ENCODE data around the gene BRINP1. TPM values are rescaled to one million over a fixed set of nuclear protein-coding genes. Genes with fewer than 3 reads are reported as not detected.

BRINP1 gene
- total RNA-seq, 4 donors from 2014 or later: not detected

DNA sequence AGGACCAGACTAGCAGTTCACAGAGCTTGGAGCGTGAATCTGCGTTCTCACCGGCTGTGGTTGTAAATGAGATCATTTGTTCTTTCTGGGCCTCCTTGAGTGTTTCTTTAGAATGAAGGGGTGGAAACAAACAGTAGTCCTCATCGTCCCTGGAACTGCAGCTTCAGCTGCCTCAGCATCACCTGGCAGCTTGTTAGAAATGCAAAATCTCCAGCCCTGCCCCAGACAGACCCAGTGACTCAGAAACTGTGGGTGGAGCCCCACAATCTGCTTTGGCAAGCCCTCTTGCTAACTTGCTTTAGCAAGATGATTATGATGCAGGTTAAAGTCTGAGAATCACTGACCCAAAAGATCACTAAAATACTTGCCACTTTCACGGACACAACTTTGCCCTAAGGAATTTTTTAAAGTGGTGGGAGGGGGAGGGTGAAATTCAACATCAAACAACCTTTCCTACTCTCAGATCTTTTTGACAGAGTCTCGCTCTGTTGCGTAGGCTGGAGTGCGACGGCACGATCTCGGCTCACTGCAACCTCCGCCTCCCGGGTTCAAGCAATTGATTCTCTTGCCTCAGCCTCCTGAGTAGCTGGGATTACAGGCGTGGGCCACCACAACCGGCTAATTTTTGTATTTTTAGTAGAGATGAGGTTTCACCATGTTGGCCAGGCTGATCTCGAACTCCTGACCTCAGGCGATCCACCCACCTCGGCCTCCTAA is 86.0 kb downstream of the BRINP1 start:
- no peaks in the 10 kb centered on the region for H3K4me1 ChIP-seq
- no peak for DNase-seq (ENCODE audit: low spot score in 2 of 2)

DNA sequence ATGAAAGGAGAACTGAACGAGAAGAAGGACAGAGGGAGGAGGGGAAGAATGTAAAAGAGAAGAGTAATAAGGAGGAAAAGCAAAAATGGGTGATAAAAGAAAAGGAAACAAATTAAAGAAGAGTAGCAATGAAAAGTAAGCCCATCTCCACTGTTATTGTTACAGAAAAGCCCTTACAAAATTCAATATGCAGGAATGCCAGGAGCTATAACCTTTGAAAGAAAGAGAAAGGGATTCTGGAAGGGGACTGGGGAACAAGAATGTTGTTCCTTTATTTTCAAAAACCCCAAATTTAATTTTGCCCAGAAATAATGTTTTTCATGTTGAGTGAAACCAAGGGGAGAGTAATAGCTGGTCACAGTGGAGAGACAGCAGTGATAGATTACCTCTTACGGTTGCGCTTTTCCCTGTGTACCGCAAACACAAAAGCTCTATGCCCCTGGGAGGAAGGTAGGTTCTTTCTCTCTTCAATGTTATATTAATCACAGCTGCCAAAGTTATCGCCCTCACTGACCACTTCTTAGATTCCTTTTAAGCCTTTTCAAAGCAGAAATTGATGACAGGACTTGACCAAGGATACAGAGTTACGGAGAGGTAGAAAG is 86.7 kb downstream of the BRINP1 start:
- no peak overlapping the region for H3K4me3 ChIP-seq
- H3K36me3 ChIP-seq: no peaks in the 10 kb centered on the region
- H3K9me3 ChIP-seq: no peaks in the 10 kb centered on the region
- H3K27me3 ChIP-seq: no peaks in the 10 kb centered on the region
- no peaks in the 10 kb centered on the region for H3K4me1 ChIP-seq
- 43 to 53% methylated on average over 6 of the region's 6 CpGs for WGBS, 2 donors
- DNase-seq (ENCODE audit: low spot score in 2 of 2): no peak
- TF ChIP-seq EP300 (IDR thresholded peaks at IDR 0.05): no peak
- TF ChIP-seq, protein P1, sequence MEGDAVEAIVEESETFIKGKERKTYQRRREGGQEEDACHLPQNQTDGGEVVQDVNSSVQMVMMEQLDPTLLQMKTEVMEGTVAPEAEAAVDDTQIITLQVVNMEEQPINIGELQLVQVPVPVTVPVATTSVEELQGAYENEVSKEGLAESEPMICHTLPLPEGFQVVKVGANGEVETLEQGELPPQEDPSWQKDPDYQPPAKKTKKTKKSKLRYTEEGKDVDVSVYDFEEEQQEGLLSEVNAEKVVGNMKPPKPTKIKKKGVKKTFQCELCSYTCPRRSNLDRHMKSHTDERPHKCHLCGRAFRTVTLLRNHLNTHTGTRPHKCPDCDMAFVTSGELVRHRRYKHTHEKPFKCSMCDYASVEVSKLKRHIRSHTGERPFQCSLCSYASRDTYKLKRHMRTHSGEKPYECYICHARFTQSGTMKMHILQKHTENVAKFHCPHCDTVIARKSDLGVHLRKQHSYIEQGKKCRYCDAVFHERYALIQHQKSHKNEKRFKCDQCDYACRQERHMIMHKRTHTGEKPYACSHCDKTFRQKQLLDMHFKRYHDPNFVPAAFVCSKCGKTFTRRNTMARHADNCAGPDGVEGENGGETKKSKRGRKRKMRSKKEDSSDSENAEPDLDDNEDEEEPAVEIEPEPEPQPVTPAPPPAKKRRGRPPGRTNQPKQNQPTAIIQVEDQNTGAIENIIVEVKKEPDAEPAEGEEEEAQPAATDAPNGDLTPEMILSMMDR (IDR thresholded peaks at IDR 0.05): no peak
- TF ChIP-seq POLR2A (IDR thresholded peaks at IDR 0.05): no peak
- no peak overlapping the region for H3K27ac ChIP-seq

More for the DNA sequence above, 86.0 kb downstream of the BRINP1 start:
- Histone ChIP-seq H3K27ac (no peak overlapping the region), H3K36me3 (no peaks in the 10 kb centered on the region), H3K4me3 (no peak overlapping the region), H3K9me3 (no peaks in the 10 kb centered on the region), H3K27me3 (no peaks in the 10 kb centered on the region)
- 52 to 56% methylated on average over 18 of the region's 18 CpGs for WGBS, 2 donors
- TF ChIP-seq EP300 (IDR thresholded peaks at IDR 0.05): no peak

DNA sequence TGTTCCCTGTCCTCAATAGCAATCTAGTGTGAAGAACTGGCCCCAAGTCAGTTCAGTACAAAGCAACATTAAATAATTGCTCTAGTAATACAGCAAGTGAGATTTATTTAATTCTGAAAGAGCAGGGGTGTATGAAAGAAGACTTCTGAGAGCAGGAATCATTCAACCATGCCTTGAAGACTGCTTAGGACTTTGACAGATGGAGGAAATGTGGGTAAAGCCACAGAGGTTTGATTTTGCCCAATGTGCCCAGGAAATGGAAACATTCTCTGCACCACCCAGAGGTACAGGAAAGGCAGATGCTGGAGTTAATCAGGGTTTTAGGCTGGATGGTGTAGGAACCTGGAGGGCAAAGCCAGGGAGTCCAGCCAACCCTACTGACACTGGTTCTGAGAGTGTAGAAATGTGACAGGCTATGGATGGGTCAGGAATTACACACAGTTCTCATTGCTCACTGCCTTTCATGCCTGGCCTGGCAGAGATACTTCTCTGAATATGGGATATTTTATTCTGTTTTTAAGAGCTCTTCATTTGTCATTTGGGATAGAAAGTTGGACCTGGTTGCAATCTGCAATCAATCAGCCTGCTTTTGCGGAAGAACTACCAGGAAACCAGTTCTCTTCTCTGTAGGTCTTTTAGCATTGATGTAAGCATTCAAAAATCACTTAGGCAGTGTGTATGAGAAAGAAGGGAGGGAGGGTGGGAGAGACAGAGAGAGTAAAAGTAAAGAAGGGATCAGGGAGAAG is 88.3 kb downstream of the BRINP1 start:
- Histone ChIP-seq H3K4me1 (no peaks in the 10 kb centered on the region), H3K9me3 (no peaks in the 10 kb centered on the region), H3K36me3 (no peaks in the 10 kb centered on the region), H3K27ac (no peak overlapping the region), H3K27me3 (no peaks in the 10 kb centered on the region), H3K4me3 (no peak overlapping the region)
- no peak for TF ChIP-seq POLR2A (IDR thresholded peaks at IDR 0.05)
- TF ChIP-seq, protein P1 (IDR thresholded peaks at IDR 0.05): no peak
- no peak for TF ChIP-seq EP300 (IDR thresholded peaks at IDR 0.05)
- DNase-seq (ENCODE audit: low spot score in 2 of 2): no peak
- WGBS, 2 donors: 79 to 80% methylated on average over 1 of the region's 1 CpG

DNA sequence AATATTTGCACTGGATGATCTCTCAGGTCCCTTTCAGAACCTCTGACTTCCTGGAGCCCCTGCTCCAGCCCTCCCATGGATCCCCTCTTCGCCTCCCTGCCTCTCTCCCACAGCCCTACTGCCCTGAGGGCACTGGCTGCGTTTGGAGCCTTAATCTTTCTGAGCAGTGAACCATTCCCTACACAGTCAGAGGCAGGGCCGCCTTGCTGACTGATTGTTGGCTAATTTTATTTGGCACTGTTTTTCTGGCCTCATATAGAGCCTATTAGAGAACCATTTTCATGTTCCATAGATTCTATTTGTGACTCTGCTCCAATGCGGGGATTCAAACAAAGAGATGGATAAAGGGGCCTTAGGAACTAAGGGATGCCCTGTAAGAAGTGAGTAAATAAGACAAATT is 91.1 kb downstream of the BRINP1 start:
- no peak overlapping the region for H3K4me3 ChIP-seq
- no peaks in the 10 kb centered on the region for H3K9me3 ChIP-seq
- TF ChIP-seq POLR2A (IDR thresholded peaks at IDR 0.05) (no peak), EP300 (IDR thresholded peaks at IDR 0.05) (no peak)
- TF ChIP-seq, protein P1 (IDR thresholded peaks at IDR 0.05): no peak
- DNase-seq (ENCODE audit: low spot score in 2 of 2): no peak
- H3K4me1 ChIP-seq: no peaks in the 10 kb centered on the region
- WGBS, 2 donors: 31 to 45% methylated on average over 4 of the region's 4 CpGs
- H3K36me3 ChIP-seq: no peaks in the 10 kb centered on the region
- H3K27ac ChIP-seq: no peak overlapping the region
- no peaks in the 10 kb centered on the region for H3K27me3 ChIP-seq

DNA sequence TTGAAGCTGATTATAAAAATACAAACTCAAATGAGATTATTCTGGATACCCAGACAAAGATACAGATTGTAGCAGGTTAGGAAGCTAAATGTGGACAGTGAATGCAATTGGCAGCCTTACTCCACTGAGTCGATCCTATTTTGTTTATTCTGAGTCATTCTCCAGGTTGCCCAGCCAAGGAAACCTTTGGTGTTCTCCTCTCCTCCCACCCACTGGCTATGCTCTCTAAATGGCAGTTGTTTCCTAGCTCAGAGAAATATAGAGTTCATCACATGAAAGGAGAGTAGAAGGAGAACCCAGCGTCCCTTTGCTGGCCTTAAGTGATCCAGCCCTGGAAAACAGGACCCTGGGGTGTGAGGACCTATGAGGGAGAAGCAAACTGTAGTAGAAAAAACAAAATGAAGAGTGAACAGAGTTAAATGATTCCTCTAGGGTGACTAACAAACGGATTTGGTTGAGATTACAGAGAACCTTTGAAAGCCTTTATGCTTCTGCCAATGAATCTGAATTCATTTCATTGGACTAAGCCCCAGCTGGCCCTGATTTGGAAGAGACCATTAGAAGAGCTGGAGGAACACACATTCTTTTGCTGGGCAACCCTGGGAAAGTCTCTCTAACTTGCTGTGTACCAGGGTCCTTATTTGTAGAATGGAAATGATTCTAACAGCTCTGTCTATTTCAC is 95.1 kb downstream of the BRINP1 start:
- no peaks in the 10 kb centered on the region for H3K36me3 ChIP-seq
- no peaks in the 10 kb centered on the region for H3K27me3 ChIP-seq
- no peaks in the 10 kb centered on the region for H3K9me3 ChIP-seq
- WGBS, 2 donors: 32 to 48% methylated on average over 3 of the region's 3 CpGs
- H3K4me1 ChIP-seq: no peaks in the 10 kb centered on the region
- no peak overlapping the region for H3K27ac ChIP-seq
- TF ChIP-seq POLR2A (IDR thresholded peaks at IDR 0.05): no peak
- no peak for TF ChIP-seq EP300 (IDR thresholded peaks at IDR 0.05)
- TF ChIP-seq, protein P1 (IDR thresholded peaks at IDR 0.05): no peak
- no peak for DNase-seq (ENCODE audit: low spot score in 2 of 2)
- H3K4me3 ChIP-seq: no peak overlapping the region

Measured in tibial nerve (tissue), 4 donors.